GM12801 (cell line): ENCODE measurements around the gene STK32B.

Source experiments
- TF ChIP-seq, protein P1 (sequence below): IDR thresholded peaks from one replicate; pipeline ENCODE4 v1.5.1; 2011; ENCODE audit warnings: control low read depth; ENCODE audit not compliant: insufficient read length; ENCODE audit errors: extremely low read depth

Gene STK32B

DNA sequence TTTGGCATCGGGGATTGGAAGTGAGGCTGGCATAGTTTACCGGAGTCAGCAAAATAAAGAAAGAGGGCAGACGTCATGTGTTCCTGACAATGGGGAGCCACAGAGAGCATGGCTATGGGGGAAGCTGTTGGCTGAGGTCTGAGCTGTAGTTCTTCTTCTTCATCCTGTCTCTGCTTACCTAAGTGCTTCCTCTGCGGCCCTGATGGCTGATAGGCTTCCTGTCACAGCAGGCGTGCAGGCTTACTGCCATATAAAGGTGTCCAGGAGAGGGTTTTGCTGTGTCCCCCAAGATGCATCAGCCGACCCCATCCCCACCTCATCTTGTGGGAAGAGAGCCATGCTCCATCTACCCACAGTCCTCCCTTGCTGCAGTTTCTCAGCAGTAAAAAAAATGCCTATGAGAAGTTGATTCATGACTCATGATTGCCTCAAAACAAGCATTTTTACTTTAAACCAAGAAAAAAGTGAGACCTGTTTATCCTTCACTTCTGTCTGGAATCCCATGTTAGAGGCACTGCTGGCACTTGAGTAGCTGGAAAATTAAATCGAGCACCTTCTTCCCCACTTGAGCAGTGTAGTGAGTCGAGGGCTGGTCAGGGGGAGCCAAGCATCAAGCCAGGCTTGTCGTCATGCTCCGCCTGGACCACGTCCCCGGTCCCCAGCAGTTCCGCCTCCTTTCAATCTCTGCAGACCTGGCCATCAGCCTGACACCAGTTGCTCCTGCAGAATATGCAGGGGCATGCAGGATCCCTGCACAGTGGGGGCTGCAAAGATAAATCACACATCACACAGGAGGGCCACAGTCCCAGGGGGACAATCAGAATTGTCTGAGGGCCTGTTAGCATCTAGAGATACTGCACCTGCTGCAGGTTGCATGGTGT is 419.3 kb downstream of the STK32B start:
- TF ChIP-seq, protein P1, sequence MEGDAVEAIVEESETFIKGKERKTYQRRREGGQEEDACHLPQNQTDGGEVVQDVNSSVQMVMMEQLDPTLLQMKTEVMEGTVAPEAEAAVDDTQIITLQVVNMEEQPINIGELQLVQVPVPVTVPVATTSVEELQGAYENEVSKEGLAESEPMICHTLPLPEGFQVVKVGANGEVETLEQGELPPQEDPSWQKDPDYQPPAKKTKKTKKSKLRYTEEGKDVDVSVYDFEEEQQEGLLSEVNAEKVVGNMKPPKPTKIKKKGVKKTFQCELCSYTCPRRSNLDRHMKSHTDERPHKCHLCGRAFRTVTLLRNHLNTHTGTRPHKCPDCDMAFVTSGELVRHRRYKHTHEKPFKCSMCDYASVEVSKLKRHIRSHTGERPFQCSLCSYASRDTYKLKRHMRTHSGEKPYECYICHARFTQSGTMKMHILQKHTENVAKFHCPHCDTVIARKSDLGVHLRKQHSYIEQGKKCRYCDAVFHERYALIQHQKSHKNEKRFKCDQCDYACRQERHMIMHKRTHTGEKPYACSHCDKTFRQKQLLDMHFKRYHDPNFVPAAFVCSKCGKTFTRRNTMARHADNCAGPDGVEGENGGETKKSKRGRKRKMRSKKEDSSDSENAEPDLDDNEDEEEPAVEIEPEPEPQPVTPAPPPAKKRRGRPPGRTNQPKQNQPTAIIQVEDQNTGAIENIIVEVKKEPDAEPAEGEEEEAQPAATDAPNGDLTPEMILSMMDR = no peak

DNA sequence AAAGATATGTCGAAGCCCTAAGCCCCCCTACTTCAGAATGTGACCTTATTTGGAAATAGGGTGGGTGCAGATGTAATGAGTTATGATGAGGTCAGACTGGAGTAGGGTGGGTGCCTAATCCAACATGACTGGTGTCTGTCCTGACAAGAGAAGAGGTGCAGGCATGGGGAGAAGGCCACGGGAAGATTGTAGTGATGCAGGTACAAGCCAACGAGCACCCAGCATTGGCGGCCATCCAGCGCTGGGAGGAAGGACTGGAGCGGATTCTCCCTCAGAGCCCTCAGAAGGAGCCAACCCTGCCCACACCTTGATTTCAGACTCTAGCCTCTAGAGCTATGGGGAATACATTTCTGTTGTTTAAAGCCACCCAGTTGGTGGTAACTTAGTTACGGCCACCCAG is 419.9 kb downstream of the STK32B start:
- TF ChIP-seq, protein P1 = no peak

DNA sequence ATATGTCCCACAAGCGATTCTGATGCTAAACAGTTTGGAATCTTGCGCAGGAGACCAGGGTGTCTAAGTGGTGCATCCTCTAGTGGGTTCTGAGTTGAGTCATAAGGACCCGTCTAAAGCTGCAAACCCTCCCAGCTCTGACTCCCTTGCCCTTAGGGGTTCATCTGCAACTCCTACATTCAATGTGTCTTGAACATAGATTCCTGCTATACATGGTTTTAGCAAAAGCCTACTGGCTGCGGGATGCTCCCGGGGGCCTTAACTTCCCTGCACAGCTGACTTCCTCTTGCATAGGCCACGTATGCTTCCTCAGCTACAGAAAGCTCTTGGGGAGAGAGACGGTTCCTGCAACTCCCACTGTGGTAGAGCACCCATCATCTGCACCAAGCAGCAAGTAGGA is 420.4 kb downstream of the STK32B start:
- TF ChIP-seq, protein P1 = no peak

DNA sequence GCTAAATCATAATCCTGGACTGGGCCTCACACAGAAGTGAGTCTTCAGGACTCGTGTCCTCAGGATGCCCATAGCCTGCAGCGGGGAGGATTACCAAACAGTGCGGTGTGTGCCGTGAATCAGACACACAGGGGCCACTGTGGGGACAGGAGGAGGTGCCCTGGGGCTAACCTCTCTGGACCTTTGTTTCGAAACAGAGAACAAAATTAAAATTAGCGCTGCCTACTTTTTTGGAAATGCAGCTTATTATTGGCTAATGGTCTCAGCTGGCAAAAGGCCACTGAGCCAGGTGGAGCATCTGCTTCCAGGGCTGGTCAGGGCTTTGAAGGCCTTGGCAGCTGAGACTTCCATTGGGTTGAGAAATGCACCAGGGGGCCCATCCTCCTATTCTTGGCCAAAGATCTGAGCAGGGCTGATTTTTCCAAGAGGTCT is 420.9 kb downstream of the STK32B start:
- TF ChIP-seq, protein P1 = no peak

DNA sequence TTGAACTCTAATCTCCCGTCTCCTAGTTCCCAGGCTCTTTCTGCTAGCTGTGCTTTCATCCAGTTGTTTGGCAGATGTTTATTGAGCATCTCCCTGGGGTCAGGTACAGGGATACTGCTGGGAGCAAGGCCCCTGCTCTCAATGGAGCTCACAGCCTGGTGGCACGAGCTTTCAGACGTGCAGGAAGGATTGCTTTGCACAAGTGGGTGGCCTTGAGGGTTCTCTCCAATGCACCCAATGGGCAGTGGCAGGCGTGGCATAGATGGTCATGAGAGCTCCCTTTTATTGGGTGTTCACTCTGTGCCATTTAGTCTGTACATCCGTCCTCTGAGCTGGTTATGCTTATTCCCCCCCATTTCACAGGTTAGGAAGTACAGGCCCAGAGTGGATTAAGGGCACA is 421.8 kb downstream of the STK32B start:
- TF ChIP-seq, protein P1 = no peak

DNA sequence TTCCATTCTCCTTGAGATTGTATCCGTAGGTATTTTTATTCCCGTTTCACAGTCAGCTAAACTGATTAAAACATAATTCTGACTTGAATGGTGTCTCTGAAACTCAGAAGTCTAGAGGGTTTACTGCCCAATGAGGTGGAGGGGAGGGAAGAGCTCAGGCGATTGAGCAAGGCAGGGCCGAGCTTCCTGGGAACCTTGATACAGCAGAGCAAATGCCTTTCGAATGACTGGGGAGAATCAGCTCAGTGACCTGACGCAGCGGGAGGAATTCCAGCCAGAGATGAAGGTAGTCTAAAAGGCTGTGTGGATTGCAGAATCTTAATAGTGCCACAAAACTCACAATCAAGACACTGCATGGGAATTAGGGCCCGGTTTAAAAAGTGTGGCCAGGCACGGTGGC is 423.5 kb downstream of the STK32B start:
- TF ChIP-seq, protein P1 = no peak

DNA sequence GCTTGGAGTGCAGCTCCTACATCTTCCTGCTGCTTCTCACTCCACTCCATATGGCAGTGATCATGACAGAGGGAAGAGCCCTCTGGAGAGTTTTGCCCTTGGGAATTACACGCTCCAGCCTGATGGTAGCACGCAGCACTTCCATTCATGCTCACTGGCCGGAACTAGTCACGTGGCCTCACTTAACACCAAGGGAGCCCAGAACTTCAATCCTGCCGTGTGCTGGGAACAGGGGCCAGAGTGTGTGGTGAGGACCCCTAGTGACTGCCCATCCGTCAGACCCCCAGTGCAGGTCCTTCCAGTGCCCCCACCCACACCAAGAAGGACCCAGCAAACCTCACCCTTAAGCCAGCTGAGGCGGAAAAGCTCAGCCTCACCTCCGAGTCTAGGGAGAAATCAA is 426.3 kb downstream of the STK32B start:
- TF ChIP-seq, protein P1 = no peak
